Stimulated activated CD4-positive, alpha-beta T cell treated with anti-CD3 and anti-CD28 coated beads, Interleukin-1b, Interleukin-23, amount 100 ng/mL, for 1 hour (primary cell): ENCODE data around the gene DTYMK.

Experiments
- DNase-seq, 2 donors: peaks; one replicate each; pipeline ENCODE4 v3.0.0-alpha.2; 2020; ENCODE audit warnings: low read depth in 2 of 2

The DTYMK gene

DNA sequence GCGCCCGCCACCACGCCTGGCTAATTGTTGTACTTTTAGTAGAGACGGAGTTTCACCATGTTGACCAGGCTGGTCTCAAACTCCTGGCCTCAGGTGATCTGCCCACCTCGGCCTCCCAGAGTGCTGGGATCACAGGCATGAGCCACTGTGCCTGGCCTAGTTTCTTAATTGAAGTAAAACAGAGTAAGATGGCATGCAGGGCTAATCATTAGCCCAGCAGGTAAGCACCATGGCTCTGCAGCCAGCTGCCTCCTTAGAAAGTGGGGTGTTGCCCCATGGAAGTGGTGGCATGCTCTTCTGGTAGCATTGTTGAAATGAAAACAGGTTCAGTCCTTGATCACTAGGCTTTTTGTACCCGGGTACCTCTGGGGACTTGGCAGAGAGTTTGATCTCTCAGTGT lies 36.7 kb downstream of the DTYMK start:
- no peak for DNase-seq

- DNase-seq, result no peak
Measured at GRCh38 chr2:241649404-241649803, 37.2 kb downstream of the DTYMK start.

GRCh38 chr2:241648453-241648852 lies 38.2 kb downstream of the DTYMK start:
- no peak for DNase-seq

GRCh38 chr2:241645915-241646645 lies 40.5 kb downstream of the DTYMK start:
- DNase-seq, result no peak

- no peak for DNase-seq
Measured at GRCh38 chr2:241645056-241645914, 41.3 kb downstream of the DTYMK start.

DNA sequence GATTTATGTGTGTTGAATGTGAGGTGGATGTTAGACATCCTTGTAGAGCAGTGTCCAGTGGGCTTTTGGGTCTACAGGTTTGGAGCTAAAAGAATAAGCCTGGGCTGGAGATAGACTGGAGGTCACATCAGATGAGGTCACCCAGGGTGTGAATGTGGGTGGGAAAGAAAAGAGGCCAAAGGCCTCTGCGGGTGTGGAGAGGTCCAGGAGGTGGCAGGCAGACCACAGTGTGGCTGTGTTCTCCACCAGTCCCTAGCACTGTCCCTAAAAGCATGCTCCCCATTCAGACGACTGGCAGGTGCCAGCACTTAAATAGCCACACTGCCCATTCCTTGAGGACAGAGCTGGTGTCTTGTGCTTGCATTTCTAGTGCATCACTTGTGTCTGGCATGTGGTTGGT lies 45.0 kb downstream of the DTYMK start:
- DNase-seq, result no peak

- DNase-seq, result no peak
Measured at GRCh38 chr2:241640165-241640795, 46.3 kb downstream of the DTYMK start.

DNA sequence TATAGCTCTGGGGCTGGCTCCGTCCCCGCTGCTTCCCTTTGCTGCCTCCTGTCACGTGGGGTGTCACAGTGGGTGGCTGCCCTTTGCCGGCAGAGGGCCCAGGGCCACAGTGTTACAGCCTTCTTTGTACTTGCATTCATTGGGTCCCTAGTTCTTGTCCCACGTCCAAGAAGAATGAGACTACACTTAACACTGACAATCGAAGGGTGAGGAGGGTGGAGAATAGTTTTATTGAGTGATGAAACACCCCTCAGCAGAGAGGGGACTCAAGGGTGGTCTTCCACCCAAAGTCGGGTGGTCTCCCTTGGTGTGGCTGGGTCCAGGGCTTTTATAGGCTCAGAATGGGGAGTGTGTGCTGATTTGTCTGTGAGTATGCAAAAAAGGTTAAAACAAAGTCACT lies 47.2 kb downstream of the DTYMK start:
- DNase-seq, result no peak

DNA sequence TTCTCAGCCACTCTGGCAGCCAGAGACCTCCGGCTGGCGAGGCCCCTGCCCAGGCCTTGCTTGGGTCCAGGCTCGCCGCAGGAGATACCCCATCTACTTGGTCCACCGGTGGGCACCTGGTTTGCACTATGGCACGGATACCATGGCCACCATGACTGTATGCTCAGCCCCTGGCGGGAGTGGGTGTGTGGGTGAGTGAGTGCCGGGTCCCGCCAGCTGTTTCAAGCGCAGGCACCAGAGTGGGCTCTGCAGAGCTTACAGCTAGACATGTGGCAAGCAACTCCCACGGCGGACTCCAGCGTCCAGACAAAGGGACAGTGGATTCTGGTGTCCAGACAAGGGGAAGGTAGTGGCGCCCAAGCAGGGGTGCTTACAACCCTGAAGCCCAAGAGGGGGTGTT lies 47.7 kb downstream of the DTYMK start:
- no peak for DNase-seq

DNA sequence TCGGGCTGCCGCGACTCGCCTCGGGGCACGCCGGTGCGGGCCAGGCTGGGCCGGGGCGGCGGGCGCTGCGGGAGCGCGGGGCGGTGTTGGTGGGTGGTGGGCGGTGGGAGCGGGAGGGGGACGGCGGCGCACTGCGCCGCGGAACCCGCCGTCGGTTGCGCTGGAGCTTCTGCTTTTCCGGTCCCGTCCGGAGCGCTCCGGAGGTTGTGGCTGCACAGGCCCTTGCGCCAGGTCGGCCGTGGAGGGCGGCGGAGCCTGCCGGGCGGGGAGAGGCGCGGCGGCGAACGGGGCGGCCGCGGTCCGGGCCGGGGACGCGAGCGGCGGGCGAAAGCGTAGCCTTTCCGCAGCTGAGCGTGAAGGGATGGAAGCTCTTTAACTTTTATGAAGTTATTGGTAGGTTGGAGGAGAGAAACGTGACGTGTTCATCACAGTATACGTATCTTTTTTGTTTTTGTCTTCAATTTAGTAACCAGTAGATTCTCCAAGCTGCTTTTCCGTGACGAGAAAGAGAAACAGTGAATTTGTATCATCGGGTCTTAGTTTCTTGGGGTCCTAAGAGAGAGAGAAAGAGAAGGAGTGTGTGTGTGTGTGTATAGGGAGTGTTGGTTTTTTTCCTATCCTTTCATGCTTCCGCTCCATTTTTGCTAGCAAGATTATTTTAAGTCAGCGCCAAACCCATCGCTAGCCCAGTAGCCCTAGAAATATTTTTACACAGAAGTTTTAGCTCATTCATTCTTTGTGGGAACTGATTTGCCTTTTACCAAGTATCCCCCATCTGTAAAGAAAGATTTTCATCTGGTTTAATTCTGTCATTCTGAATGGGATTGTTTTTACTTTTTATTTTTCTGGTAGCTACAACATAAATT lies 48.6 kb downstream of the DTYMK start:
- DNase-seq, result no peak

GRCh38 chr2:241637018-241637794 lies 49.4 kb downstream of the DTYMK start, which contains the start of the genes ATG4B and THAP4:
Gene ATG4B (plus strand): TSS chr2:241637693. CDS start chr2:241637715, 22 bp downstream.
Gene THAP4 (minus strand): TSS chr2:241637158. CDS start chr2:241637017, 141 bp downstream.
- peak in 1 of 2 donors; percentile 48 for DNase-seq

DNA sequence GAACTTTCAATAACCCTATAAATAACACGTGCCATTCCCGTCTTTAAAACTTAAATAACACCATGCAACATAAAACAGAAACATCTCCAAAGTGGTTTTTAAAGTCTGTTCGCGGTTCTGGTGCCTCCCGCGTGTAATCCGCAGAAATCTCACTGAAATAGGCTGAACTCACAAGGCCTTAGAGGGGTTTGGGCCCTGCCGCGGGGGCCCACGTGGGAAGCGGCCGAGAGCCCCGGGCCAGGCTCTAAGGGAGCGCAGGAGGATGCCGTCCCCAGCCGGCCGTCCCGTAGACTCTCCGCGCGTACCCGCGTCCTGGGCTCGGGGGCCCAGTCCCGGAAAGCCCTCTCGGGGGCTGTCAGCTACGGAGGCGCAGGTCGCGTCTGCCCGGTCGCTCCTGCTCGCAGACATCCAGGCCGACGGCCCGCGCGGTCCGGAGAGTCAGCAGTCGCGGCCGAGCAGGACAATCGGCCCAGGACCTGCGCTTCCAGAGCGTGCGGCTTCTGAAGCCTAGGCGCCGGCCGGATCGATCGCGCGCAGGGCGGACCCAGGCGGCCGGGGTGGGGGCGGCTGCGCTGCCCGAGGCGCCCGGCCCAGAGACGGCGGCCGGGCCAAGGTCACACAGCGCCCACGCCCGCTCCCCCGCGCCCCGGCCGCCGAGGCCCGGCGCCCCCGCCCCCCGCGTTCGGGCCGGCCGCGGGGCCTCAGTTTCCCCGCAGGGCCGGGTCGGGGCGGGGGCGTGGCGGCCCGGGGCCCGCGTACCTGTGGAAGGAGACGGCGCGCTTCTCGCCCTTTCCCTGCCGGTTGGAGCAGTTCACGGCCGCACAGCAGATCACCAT lies 50.2 kb downstream of the DTYMK start:
- no peak for DNase-seq

DNA sequence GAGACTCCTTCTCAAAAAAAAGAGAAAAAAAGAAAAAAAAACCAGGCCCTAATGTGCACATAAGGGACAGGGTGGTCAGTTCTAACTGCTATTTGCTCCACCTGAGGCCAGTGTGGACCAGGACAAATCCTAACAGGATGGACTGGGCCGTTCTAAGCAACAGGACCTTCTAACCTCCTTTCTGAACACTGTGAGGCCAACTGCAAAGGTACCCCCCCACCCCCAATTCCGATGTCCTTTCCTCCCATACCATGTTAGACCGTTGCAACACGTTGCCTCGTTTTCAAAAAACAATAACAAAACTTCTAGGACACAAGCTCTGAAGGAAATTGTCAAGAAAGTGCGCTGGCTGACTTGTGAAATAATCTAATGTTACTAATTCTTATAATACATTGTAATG lies 50.9 kb downstream of the DTYMK start:
- no peak for DNase-seq

- DNase-seq, result no peak
Measured at GRCh38 chr2:241633561-241633960, 53.1 kb downstream of the DTYMK start.

- DNase-seq, result no peak
Measured at GRCh38 chr2:241632478-241633325, 53.9 kb downstream of the DTYMK start.

GRCh38 chr2:241629762-241630435 lies 56.7 kb downstream of the DTYMK start:
- no peak for DNase-seq

DNA sequence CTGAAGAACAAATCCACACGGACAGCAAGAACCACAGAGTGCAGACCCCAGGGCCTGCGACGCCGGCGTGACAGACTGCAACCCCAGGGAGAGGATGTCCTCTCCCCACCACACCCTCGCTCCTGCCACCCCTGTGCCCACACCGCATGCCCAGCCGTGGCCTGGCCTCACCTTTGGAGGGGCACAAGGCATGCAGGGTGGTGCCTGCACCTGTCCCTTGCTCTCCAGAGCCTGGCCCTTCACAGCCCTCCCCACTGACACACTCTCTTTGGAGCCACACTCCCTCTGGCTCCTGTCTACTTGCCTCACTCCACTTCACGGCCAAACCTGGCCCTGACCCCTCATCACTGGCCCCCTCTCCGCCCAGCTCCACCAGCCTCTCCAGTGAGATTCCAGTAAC lies 58.9 kb downstream of the DTYMK start:
- no peak for DNase-seq
